ENCODE results near the gene CAMSAP1.

DNA sequence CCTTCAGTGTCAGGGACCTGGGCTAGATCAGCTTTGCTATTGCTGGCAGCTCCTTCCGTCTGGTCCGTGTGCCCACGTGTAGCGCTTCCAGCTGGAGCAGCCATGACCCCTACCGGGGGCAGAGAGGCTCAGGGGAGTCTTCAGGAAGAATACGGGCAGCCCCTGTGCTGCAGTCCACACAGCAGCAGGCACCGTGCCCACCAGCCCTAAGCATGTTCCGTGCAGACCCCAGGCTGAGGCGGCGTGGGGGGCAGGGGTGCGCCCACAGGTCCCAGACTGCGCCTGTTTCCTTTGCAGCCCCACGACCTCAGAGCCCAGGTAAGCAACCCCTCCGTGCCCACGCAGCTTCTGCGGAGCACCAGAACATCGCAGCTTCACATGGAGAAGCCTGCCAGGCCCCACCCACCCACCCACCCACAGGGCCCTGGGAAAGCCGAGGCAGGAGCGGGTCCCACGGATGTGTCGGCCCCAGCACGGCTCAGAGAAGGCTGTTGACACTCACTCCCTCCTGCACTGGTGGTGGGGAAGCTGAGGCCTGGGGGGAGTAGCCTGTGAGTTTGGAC is 122.3 kb downstream of the CAMSAP1 start:
- TF ChIP-seq, protein P1, sequence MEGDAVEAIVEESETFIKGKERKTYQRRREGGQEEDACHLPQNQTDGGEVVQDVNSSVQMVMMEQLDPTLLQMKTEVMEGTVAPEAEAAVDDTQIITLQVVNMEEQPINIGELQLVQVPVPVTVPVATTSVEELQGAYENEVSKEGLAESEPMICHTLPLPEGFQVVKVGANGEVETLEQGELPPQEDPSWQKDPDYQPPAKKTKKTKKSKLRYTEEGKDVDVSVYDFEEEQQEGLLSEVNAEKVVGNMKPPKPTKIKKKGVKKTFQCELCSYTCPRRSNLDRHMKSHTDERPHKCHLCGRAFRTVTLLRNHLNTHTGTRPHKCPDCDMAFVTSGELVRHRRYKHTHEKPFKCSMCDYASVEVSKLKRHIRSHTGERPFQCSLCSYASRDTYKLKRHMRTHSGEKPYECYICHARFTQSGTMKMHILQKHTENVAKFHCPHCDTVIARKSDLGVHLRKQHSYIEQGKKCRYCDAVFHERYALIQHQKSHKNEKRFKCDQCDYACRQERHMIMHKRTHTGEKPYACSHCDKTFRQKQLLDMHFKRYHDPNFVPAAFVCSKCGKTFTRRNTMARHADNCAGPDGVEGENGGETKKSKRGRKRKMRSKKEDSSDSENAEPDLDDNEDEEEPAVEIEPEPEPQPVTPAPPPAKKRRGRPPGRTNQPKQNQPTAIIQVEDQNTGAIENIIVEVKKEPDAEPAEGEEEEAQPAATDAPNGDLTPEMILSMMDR (conservative IDR thresholded peaks at IDR 0.05 in 1 of 2, IDR thresholded peaks at IDR 0.05 in 1 of 2; ENCODE audit: low read depth in 1 of 2, low read length in 2 of 2): no peak
- TF ChIP-seq EZH2 (IDR thresholded peaks at IDR 0.05; ENCODE audit: low read length, missing control alignments): no peak
